Measurements from ENCODE around the gene WIPI1.

Gene WIPI1

GRCh38 chr17:68390888-68391545 lies 66.3 kb downstream of the WIPI1 start:
- H3K4me1 ChIP-seq (ENCODE audit: control insufficient read depth, low read length) = no peaks in the 10 kb centered on the region
- H3K9me3 ChIP-seq (ENCODE audit: control insufficient read depth, insufficient read depth, low read length) = no peaks in the 10 kb centered on the region
- TF ChIP-seq CTCF (IDR thresholded peaks at IDR 0.05; ENCODE audit: low read depth, low read length, poor library complexity, severe bottlenecking) (no peak), EZH2phosphoT487 (IDR thresholded peaks at IDR 0.05; ENCODE audit: borderline replicate concordance, low read length) (no peak)
- no peak overlapping the region for H3K4me3 ChIP-seq (ENCODE audit: low read length)
- no peak overlapping the region for H3K27ac ChIP-seq (ENCODE audit: low read depth, low read length)
- no peaks in the 10 kb centered on the region for H3K27me3 ChIP-seq (ENCODE audit: control insufficient read depth, low read length)
- no peaks in the 10 kb centered on the region for H3F3A ChIP-seq (ENCODE audit: control insufficient read depth, insufficient read depth)
- H4K20me1 ChIP-seq (ENCODE audit: control insufficient read depth, insufficient read depth, low read depth, low read length) = no peaks in the 10 kb centered on the region
- no peaks in the 10 kb centered on the region for H3K9me2 ChIP-seq (replicated peaks; ENCODE audit: control insufficient read depth, low read length)
- H3K36me3 ChIP-seq (ENCODE audit: control insufficient read depth, low read length) = no peaks in the 10 kb centered on the region
- no peak overlapping the region for H3K4me2 ChIP-seq (ENCODE audit: low read length)
- no peaks in the 10 kb centered on the region for H3K79me2 ChIP-seq (ENCODE audit: control insufficient read depth, low read length)

GRCh38 chr17:68389041-68389440 lies 68.3 kb downstream of the WIPI1 start:
- TF ChIP-seq EZH2phosphoT487 (IDR thresholded peaks at IDR 0.05; ENCODE audit: borderline replicate concordance, low read length) = no peak
- TF ChIP-seq CTCF (IDR thresholded peaks at IDR 0.05; ENCODE audit: low read depth, low read length, poor library complexity, severe bottlenecking) = no peak
- Histone ChIP-seq H3K36me3 (ENCODE audit: control insufficient read depth, low read length) (no peaks in the 10 kb centered on the region), H4K20me1 (ENCODE audit: control insufficient read depth, insufficient read depth, low read depth, low read length) (no peaks in the 10 kb centered on the region), H3F3A (ENCODE audit: control insufficient read depth, insufficient read depth) (no peaks in the 10 kb centered on the region), H3K9me3 (ENCODE audit: control insufficient read depth, insufficient read depth, low read length) (no peaks in the 10 kb centered on the region), H3K79me2 (ENCODE audit: control insufficient read depth, low read length) (no peaks in the 10 kb centered on the region), H3K4me1 (ENCODE audit: control insufficient read depth, low read length) (no peaks in the 10 kb centered on the region), H3K4me2 (ENCODE audit: low read length) (no peak overlapping the region), H3K27ac (ENCODE audit: low read depth, low read length) (no peak overlapping the region), H3K27me3 (ENCODE audit: control insufficient read depth, low read length) (peaks cover 8% of the 10 kb centered on the region; the same call in 1 of the 2 replicates), H3K4me3 (ENCODE audit: low read length) (no peak overlapping the region), H3K9me2 (replicated peaks; ENCODE audit: control insufficient read depth, low read length) (no peaks in the 10 kb centered on the region)

- H3K4me1 ChIP-seq (ENCODE audit: control insufficient read depth, low read length) = no peaks in the 10 kb centered on the region
- peaks cover 14% of the 10 kb centered on the region; the same call in 1 of the 2 replicates for H3K27me3 ChIP-seq (ENCODE audit: control insufficient read depth, low read length)
- H3K79me2 ChIP-seq (ENCODE audit: control insufficient read depth, low read length) = no peaks in the 10 kb centered on the region
- no peaks in the 10 kb centered on the region for H3F3A ChIP-seq (ENCODE audit: control insufficient read depth, insufficient read depth)
- no peaks in the 10 kb centered on the region for H3K9me2 ChIP-seq (replicated peaks; ENCODE audit: control insufficient read depth, low read length)
- H3K27ac ChIP-seq (ENCODE audit: low read depth, low read length) = no peak overlapping the region
- H3K4me3 ChIP-seq (ENCODE audit: low read length) = no peak overlapping the region
- H3K4me2 ChIP-seq (ENCODE audit: low read length) = no peak overlapping the region
- TF ChIP-seq EZH2phosphoT487 (IDR thresholded peaks at IDR 0.05; ENCODE audit: borderline replicate concordance, low read length) = no peak
- TF ChIP-seq CTCF (IDR thresholded peaks at IDR 0.05; ENCODE audit: low read depth, low read length, poor library complexity, severe bottlenecking) = no peak
- H3K36me3 ChIP-seq (ENCODE audit: control insufficient read depth, low read length) = no peaks in the 10 kb centered on the region
- no peaks in the 10 kb centered on the region for H4K20me1 ChIP-seq (ENCODE audit: control insufficient read depth, insufficient read depth, low read depth, low read length)
- H3K9me3 ChIP-seq (ENCODE audit: control insufficient read depth, insufficient read depth, low read length) = no peaks in the 10 kb centered on the region
Observed at GRCh38 chr17:68387435-68388218, 69.7 kb downstream of the WIPI1 start.

Measured in DOHH2 (cell line).